B cell (primary cell): ENCODE measurements around the gene KLF5.

ENCODE experiments used
- EZH2 ChIP-seq: IDR thresholded peaks from 2 replicates; pipeline ENCODE4 v1.6.1; 2012; ENCODE audit warnings: borderline replicate concordance, low read depth, mild to moderate bottlenecking, moderate library complexity, low read length; ENCODE audit not compliant: insufficient read depth, poor library complexity, severe bottlenecking
- TF ChIP-seq, protein P1 (sequence below): fragments of 200-600 bp; IDR thresholded peaks from one replicate; pipeline ENCODE4 v1.8.0; 2022; ENCODE audit warnings: antibody characterized with exemption, mild to moderate bottlenecking

DNA sequence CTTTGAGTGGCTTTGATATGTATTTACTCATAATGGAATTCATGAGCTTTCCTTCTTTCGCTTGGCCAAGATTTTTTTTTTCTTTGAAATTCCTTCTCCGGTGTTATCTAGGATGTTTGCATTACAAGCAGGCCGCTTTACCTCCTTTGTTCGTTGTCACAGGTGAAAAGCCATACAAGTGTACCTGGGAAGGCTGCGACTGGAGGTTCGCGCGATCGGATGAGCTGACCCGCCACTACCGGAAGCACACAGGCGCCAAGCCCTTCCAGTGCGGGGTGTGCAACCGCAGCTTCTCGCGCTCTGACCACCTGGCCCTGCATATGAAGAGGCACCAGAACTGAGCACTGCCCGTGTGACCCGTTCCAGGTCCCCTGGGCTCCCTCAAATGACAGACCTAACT is 16.7 kb downstream of the KLF5 start:
- TF ChIP-seq, protein P1, sequence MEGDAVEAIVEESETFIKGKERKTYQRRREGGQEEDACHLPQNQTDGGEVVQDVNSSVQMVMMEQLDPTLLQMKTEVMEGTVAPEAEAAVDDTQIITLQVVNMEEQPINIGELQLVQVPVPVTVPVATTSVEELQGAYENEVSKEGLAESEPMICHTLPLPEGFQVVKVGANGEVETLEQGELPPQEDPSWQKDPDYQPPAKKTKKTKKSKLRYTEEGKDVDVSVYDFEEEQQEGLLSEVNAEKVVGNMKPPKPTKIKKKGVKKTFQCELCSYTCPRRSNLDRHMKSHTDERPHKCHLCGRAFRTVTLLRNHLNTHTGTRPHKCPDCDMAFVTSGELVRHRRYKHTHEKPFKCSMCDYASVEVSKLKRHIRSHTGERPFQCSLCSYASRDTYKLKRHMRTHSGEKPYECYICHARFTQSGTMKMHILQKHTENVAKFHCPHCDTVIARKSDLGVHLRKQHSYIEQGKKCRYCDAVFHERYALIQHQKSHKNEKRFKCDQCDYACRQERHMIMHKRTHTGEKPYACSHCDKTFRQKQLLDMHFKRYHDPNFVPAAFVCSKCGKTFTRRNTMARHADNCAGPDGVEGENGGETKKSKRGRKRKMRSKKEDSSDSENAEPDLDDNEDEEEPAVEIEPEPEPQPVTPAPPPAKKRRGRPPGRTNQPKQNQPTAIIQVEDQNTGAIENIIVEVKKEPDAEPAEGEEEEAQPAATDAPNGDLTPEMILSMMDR = no peak
- no peak for TF ChIP-seq EZH2
